ENCODE measurements around the gene PTGER2. TPM values are rescaled to one million over a fixed set of nuclear protein-coding genes. Genes with fewer than 3 reads are reported as not detected.

The PTGER2 gene
- total and polyA plus RNA-seq, 4 donors = 2.0 to 20.6 (median 6.8) TPM

DNA sequence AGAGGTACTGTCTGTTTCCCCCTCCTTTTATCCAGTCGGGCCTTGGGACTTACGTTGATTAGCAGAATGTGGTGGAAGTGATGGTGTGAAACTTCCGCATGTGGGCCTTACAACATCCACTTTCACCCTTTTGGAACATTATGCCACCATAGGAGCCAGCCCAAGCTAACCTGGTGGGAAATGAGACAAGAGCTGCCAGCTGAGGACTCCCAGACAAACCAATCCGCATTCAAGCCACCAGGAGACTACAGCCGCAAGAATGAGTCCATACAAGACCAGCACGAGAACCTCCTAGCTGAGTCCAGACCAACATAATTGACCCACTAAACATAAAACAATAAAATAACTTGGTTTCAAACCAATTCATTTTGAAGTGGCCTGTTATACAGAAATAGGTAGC, 9.1 kb upstream of the PTGER2 start:
- Histone ChIP-seq H3K9me3 (ENCODE audit: control insufficient read depth in 4 of 4, insufficient read depth in 3 of 4, low read length in 3 of 4) (peaks cover 0 to 2% (median 0%) of the 10 kb centered on the region in 4 donors), H3K4me1 (ENCODE audit: control insufficient read depth in 5 of 5, insufficient read depth in 5 of 5, low read length in 5 of 5) (peaks cover 0 to 1% (median 0%) of the 10 kb centered on the region in 5 donors), H3K4me3 (no peak overlapping the region), H3K27ac (ENCODE audit: low read depth in 1 of 2, low read length in 1 of 2) (no peak overlapping the region), H3K27me3 (ENCODE audit: control insufficient read depth in 3 of 3, insufficient read depth in 3 of 3, low read length in 2 of 3) (no peaks in the 10 kb centered on the region), H3K36me3 (ENCODE audit: control insufficient read depth in 4 of 4, insufficient read depth in 4 of 4, low read length in 4 of 4) (no peaks in the 10 kb centered on the region), H3K9ac (ENCODE audit: insufficient read depth in 1 of 2, low read length in 2 of 2) (no peak overlapping the region)
- no peak for DNase-seq
- ATAC-seq (ENCODE audit: insufficient read depth, low FRiP score) = no peak
- 55 to 87% methylated on average over 6 of the region's 6 CpGs for WGBS, 2 donors
- TF ChIP-seq, protein P1, sequence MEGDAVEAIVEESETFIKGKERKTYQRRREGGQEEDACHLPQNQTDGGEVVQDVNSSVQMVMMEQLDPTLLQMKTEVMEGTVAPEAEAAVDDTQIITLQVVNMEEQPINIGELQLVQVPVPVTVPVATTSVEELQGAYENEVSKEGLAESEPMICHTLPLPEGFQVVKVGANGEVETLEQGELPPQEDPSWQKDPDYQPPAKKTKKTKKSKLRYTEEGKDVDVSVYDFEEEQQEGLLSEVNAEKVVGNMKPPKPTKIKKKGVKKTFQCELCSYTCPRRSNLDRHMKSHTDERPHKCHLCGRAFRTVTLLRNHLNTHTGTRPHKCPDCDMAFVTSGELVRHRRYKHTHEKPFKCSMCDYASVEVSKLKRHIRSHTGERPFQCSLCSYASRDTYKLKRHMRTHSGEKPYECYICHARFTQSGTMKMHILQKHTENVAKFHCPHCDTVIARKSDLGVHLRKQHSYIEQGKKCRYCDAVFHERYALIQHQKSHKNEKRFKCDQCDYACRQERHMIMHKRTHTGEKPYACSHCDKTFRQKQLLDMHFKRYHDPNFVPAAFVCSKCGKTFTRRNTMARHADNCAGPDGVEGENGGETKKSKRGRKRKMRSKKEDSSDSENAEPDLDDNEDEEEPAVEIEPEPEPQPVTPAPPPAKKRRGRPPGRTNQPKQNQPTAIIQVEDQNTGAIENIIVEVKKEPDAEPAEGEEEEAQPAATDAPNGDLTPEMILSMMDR (IDR thresholded peaks at IDR 0.05; ENCODE audit: control extremely low read depth, extremely low read depth) = no peak

DNA sequence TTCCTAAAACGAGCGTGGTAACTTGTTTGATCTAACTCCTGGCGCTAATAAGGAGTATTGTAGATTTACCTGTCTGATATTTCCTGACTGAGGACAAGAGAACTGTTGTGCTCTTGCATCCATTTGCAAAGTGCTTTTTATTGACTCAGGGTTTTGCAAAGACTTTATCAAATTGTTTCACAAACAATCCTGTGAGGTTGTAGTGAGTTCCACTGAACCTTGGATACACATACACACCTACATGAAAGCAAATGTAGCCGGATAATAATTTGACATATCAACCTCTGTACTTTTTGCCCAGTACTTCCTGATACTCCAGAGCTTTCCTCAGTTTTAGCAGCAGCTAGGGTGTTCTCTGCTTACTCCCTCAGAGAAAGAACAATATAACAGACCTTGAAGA, 6.7 kb upstream of the PTGER2 start:
- H3K36me3 ChIP-seq (ENCODE audit: control insufficient read depth in 4 of 4, insufficient read depth in 4 of 4, low read length in 4 of 4) = no peaks in the 10 kb centered on the region
- peaks cover 0 to 2% (median 0%) of the 10 kb centered on the region in 4 donors for H3K9me3 ChIP-seq (ENCODE audit: control insufficient read depth in 4 of 4, insufficient read depth in 3 of 4, low read length in 3 of 4)
- no peak for DNase-seq
- no peak overlapping the region for H3K9ac ChIP-seq (ENCODE audit: insufficient read depth in 1 of 2, low read length in 2 of 2)
- H3K4me1 ChIP-seq (ENCODE audit: control insufficient read depth in 5 of 5, insufficient read depth in 5 of 5, low read length in 5 of 5) = peaks cover 0 to 12% (median 10%) of the 10 kb centered on the region in 5 donors
- TF ChIP-seq, protein P1 (IDR thresholded peaks at IDR 0.05; ENCODE audit: control extremely low read depth, extremely low read depth) = no peak
- ATAC-seq (ENCODE audit: insufficient read depth, low FRiP score) = no peak
- no peaks in the 10 kb centered on the region for H3K27me3 ChIP-seq (ENCODE audit: control insufficient read depth in 3 of 3, insufficient read depth in 3 of 3, low read length in 2 of 3)
- 72 to 81% methylated on average over 4 of the region's 4 CpGs for WGBS, 2 donors
- H3K27ac ChIP-seq (ENCODE audit: low read depth in 1 of 2, low read length in 1 of 2) = no peak overlapping the region
- H3K4me3 ChIP-seq = no peak overlapping the region

DNA sequence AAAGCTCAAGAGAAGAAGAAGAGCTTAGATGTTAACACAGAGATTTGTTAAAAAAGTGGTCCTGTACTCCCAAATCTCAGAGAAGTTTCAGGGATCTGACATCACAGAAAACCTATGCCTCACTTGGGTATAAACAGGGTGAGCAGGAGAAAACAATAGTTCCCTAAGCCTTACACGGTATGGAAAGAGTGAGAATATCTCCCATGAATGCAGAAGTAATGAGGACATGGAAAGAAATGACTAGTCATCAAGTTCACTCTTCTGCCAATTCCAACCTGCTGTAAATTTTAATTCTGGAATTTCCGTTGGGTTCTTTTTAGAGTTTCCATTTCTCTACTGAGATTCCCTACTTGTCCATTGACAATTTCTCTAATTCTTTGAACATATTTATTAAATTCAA, 6.2 kb upstream of the PTGER2 start:
- Histone ChIP-seq H3K4me1 (ENCODE audit: control insufficient read depth in 5 of 5, insufficient read depth in 5 of 5, low read length in 5 of 5) (peaks cover 0 to 17% (median 10%) of the 10 kb centered on the region in 5 donors), H3K27me3 (ENCODE audit: control insufficient read depth in 3 of 3, insufficient read depth in 3 of 3, low read length in 2 of 3) (peaks cover 0 to 5% (median 0%) of the 10 kb centered on the region in 3 donors), H3K36me3 (ENCODE audit: control insufficient read depth in 4 of 4, insufficient read depth in 4 of 4, low read length in 4 of 4) (no peaks in the 10 kb centered on the region), H3K4me3 (no peak overlapping the region), H3K9me3 (ENCODE audit: control insufficient read depth in 4 of 4, insufficient read depth in 3 of 4, low read length in 3 of 4) (peaks cover 0 to 2% (median 0%) of the 10 kb centered on the region in 4 donors), H3K27ac (ENCODE audit: low read depth in 1 of 2, low read length in 1 of 2) (no peak overlapping the region), H3K9ac (ENCODE audit: insufficient read depth in 1 of 2, low read length in 2 of 2) (no peak overlapping the region)
- TF ChIP-seq, protein P1 (IDR thresholded peaks at IDR 0.05; ENCODE audit: control extremely low read depth, extremely low read depth) = no peak
- ATAC-seq (ENCODE audit: insufficient read depth, low FRiP score) (no peak), DNase-seq (no peak)
- 50 to 67% methylated on average over 2 of the region's 2 CpGs for WGBS, 2 donors

DNA sequence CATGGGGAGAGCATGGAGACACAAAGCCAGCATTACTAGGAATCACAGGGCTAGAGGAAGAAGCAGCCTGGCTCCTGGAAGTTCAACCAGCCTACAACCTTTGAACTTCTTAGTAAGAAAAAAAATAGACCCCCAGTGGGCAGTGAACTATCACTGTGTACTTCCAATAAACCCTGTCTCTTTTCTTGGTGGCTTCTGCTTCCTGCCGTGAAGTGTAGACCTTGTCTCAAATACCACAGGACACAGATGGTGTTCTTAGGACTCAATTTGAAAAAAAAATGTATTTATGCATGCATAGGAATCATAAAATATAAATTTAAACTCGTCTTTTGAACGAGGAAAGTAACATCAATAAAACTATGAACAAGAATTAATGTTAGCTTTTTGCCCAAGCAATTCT, 3.6 kb upstream of the PTGER2 start:
- TF ChIP-seq, protein P1 (IDR thresholded peaks at IDR 0.05; ENCODE audit: control extremely low read depth, extremely low read depth) = no peak
- no peaks in the 10 kb centered on the region for H3K36me3 ChIP-seq (ENCODE audit: control insufficient read depth in 4 of 4, insufficient read depth in 4 of 4, low read length in 4 of 4)
- WGBS, 2 donors = 35 to 59% methylated on average over 3 of the region's 3 CpGs
- no peak overlapping the region for H3K9ac ChIP-seq (ENCODE audit: insufficient read depth in 1 of 2, low read length in 2 of 2)
- peaks cover 0 to 2% (median 0%) of the 10 kb centered on the region in 4 donors for H3K9me3 ChIP-seq (ENCODE audit: control insufficient read depth in 4 of 4, insufficient read depth in 3 of 4, low read length in 3 of 4)
- peaks cover 0 to 26% (median 0%) of the 10 kb centered on the region in 3 donors for H3K27me3 ChIP-seq (ENCODE audit: control insufficient read depth in 3 of 3, insufficient read depth in 3 of 3, low read length in 2 of 3)
- H3K27ac ChIP-seq (ENCODE audit: low read depth in 1 of 2, low read length in 1 of 2) = no peak overlapping the region
- no peak for DNase-seq
- H3K4me3 ChIP-seq = no peak overlapping the region
- ATAC-seq (ENCODE audit: insufficient read depth, low FRiP score) = no peak
- H3K4me1 ChIP-seq (ENCODE audit: control insufficient read depth in 5 of 5, insufficient read depth in 5 of 5, low read length in 5 of 5) = peaks cover 0 to 37% (median 10%) of the 10 kb centered on the region in 5 donors

All from lung (tissue), 12 donors.